H1 (cell line): Measurements from ENCODE around the gene ZFAND2B. TPM values are rescaled to one million over a fixed set of nuclear protein-coding genes. Genes with fewer than 3 reads are reported as not detected.

Source experiments
- CTCF ChIA-PET: fragments of 300-600 bp; sonication (Branson Sonifier 250); formaldehyde crosslinking; loops from one replicate; lab custom pipeline; 2021; ENCODE audit not compliant: partially characterized antibody; lab: Charles Lee
- POLR2A ChIA-PET: fragments of 300-600 bp; sonication (Branson Sonifier 250); formaldehyde crosslinking; loops from one replicate; lab custom pipeline; 2021; ENCODE audit warnings: inconsistent platforms; ENCODE audit not compliant: partially characterized antibody; lab: Charles Lee
- DNase-seq, 2 experiments: peaks; one replicate each; pipeline versions ENCODE4 v3.0.0 to v3.0.0-alpha.2; 2010 to 2022; ENCODE audit warnings: low spot score in 2 of 2, low read depth in 1 of 2, mixed read lengths in 1 of 2
- FAIRE-seq: peaks from 2 replicates; lab custom pipeline; 2011; peaks lifted over from hg19 to GRCh38; lab: Jason Lieb, UNC
- H2AFZ ChIP-seq: 2 replicates; pipeline ENCODE4 v1.8.1; 2012; ENCODE audit warnings: low read length, inconsistent platforms
- H2AK5ac ChIP-seq: 2 replicates; pipeline ENCODE4 v1.6.1; 2013; ENCODE audit warnings: low read depth, low read length
- H2BK120ac ChIP-seq: replicated peaks from 2 replicates; pipeline ENCODE3; 2013; ENCODE audit warnings: low read depth, low read length, inconsistent platforms
- H2BK12ac ChIP-seq: 2 replicates; pipeline ENCODE4 v1.6.1; 2013; ENCODE audit warnings: low read depth, low read length
- H2BK15ac ChIP-seq: 2 replicates; pipeline ENCODE4 v1.6.1; 2013; ENCODE audit warnings: low read length
- H2BK20ac ChIP-seq: 2 replicates; pipeline ENCODE4 v1.6.1; 2013; ENCODE audit warnings: low read length
- H2BK5ac ChIP-seq: 2 replicates; pipeline ENCODE4 v1.6.1; 2013; ENCODE audit warnings: low read depth, low read length
- H3K14ac ChIP-seq: 2 replicates; pipeline ENCODE4 v1.6.1; 2013; ENCODE audit warnings: inconsistent platforms; ENCODE audit not compliant: insufficient read length
- H3K18ac ChIP-seq: 2 replicates; pipeline ENCODE4 v1.6.1; 2013; ENCODE audit warnings: low read length; ENCODE audit errors: extremely low read depth
- H3K23ac ChIP-seq: 2 replicates; pipeline ENCODE4 v1.6.1; 2013; ENCODE audit warnings: inconsistent platforms; ENCODE audit not compliant: insufficient read length
- H3K23me2 ChIP-seq: 2 replicates; pipeline ENCODE4 v1.6.1; 2013; ENCODE audit warnings: low read depth, low read length
- H3K27ac ChIP-seq: 2 replicates; pipeline ENCODE4 v1.6.1; 2011; ENCODE audit warnings: low read depth, low read length, inconsistent platforms
- H3K27me3 ChIP-seq, 4 experiments: replicated peaks in 1 of 4; 1 replicate in 1 of 4; 2 replicates in 3 of 4; pipeline versions ENCODE4 v1.6.1 to v1.8.1; 2011 to 2013; ENCODE audit warnings: low read length in 3 of 4, mild to moderate bottlenecking in 3 of 4, inconsistent platforms in 2 of 4, mixed read lengths in 2 of 4, moderate library complexity in 1 of 4; ENCODE audit not compliant: control insufficient read depth in 3 of 4, insufficient read depth in 3 of 4; ENCODE audit errors: extremely low read depth in 1 of 4
- H3K36me3 ChIP-seq, 4 experiments: 2 replicates each; pipeline versions ENCODE4 v1.6.1 to v1.8.1; 2011 to 2013; ENCODE audit warnings: mild to moderate bottlenecking in 4 of 4, low read length in 3 of 4, moderate library complexity in 2 of 4, control low read depth in 1 of 4, inconsistent platforms in 1 of 4; ENCODE audit not compliant: insufficient read depth in 4 of 4, control insufficient read depth in 2 of 4
- H3K4ac ChIP-seq: replicated peaks from 2 replicates; pipeline ENCODE3; 2013; ENCODE audit warnings: low read length, low read depth, mixed read lengths, inconsistent platforms; ENCODE audit not compliant: insufficient read length
- H3K4me1 ChIP-seq, 4 experiments: replicated peaks in 1 of 4; 1 replicate in 1 of 4; 2 replicates in 3 of 4; pipeline versions ENCODE4 v1.6.1 to v1.8.1; 2011 to 2013; ENCODE audit warnings: low read length in 3 of 4, inconsistent platforms in 2 of 4, mixed read lengths in 1 of 4; ENCODE audit not compliant: insufficient read depth in 4 of 4, control insufficient read depth in 3 of 4
- H3K4me2 ChIP-seq, 2 experiments: 2 replicates each; pipeline versions ENCODE4 v1.6.1 to v1.8.1; 2011 to 2013; ENCODE audit warnings: low read depth in 2 of 2, low read length in 2 of 2, control low read depth in 1 of 2, inconsistent platforms in 1 of 2, mild to moderate bottlenecking in 1 of 2; ENCODE audit not compliant: insufficient read depth in 1 of 2
- H3K4me3 ChIP-seq, 4 experiments: fragments of 200-600, 300-600 bp in 1 of 4; sonication (generic), shearing (Covaris generic), sonication (Bioruptor Twin) in 1 of 4; 2 replicates each; pipeline versions ENCODE4 v1.5.1 to v1.8.1; 2011 to 2016; ENCODE audit warnings: low read length in 4 of 4, low read depth in 3 of 4, control low read depth in 2 of 4, inconsistent platforms in 2 of 4, mild to moderate bottlenecking in 2 of 4, mixed read lengths in 1 of 4, moderate library complexity in 1 of 4; ENCODE audit not compliant: insufficient read depth in 2 of 4; ENCODE audit errors: extremely low read depth in 1 of 4
- H3K56ac ChIP-seq: replicated peaks from 2 replicates; pipeline ENCODE3; 2013; ENCODE audit warnings: low read depth, mild to moderate bottlenecking, mixed read lengths, low read length, inconsistent platforms; ENCODE audit not compliant: insufficient read length
- H3K79me1 ChIP-seq: 2 replicates; pipeline ENCODE4 v1.6.1; 2013; ENCODE audit warnings: low read depth, low read length, control low read depth
- H3K79me2 ChIP-seq, 2 experiments: 2 replicates each; pipeline versions ENCODE4 v1.6.1 to v1.8.1; 2012 to 2013; ENCODE audit warnings: low read length in 2 of 2, mild to moderate bottlenecking in 2 of 2, inconsistent platforms in 1 of 2; ENCODE audit not compliant: insufficient read depth in 2 of 2, control insufficient read depth in 1 of 2
- H3K9ac ChIP-seq, 4 experiments: replicated peaks in 1 of 4; 1 replicate in 1 of 4; 2 replicates in 3 of 4; pipeline versions ENCODE4 v1.6.1 to v1.8.1; 2011 to 2013; ENCODE audit warnings: low read depth in 3 of 4, low read length in 3 of 4, control low read depth in 2 of 4, mild to moderate bottlenecking in 2 of 4, moderate library complexity in 2 of 4, inconsistent platforms in 1 of 4; ENCODE audit errors: extremely low read depth in 1 of 4
- H3K9me3 ChIP-seq, 2 experiments: 2 replicates each; pipeline versions ENCODE4 v1.6.1 to v1.8.1; 2012 to 2013; ENCODE audit warnings: mild to moderate bottlenecking in 2 of 2, moderate library complexity in 2 of 2, control low read depth in 1 of 2, inconsistent platforms in 1 of 2, low read depth in 1 of 2, low read length in 1 of 2, mixed read lengths in 1 of 2; ENCODE audit not compliant: insufficient read depth in 2 of 2
- H4K20me1 ChIP-seq, 2 experiments: replicated peaks in 1 of 2; 2 replicates each; pipeline versions ENCODE3 to v1.8.1; 2011 to 2013; ENCODE audit warnings: inconsistent platforms in 2 of 2, low read length in 2 of 2, mild to moderate bottlenecking in 1 of 2; ENCODE audit not compliant: insufficient read depth in 2 of 2, control insufficient read depth in 1 of 2
- H4K5ac ChIP-seq: 2 replicates; pipeline ENCODE4 v1.6.1; 2013; ENCODE audit warnings: low read length, low read depth, mixed read lengths, inconsistent platforms; ENCODE audit not compliant: insufficient read length
- H4K8ac ChIP-seq: 2 replicates; pipeline ENCODE4 v1.8.0; 2013; ENCODE audit warnings: mild to moderate bottlenecking, moderate library complexity, low read length, inconsistent platforms; ENCODE audit not compliant: insufficient read depth; ENCODE audit errors: extremely low read depth
- H4K91ac ChIP-seq: replicated peaks from 2 replicates; pipeline ENCODE3; 2013; ENCODE audit warnings: low read length, mixed read lengths, inconsistent platforms; ENCODE audit not compliant: insufficient read length
- BCL11A ChIP-seq, 2 experiments: IDR thresholded peaks; one replicate each; pipeline ENCODE4 v1.6.1; 2011; ENCODE audit warnings: low read depth in 2 of 2, low read length in 2 of 2, mild to moderate bottlenecking in 2 of 2
- JUND ChIP-seq: IDR thresholded peaks from 2 replicates; pipeline ENCODE4 v1.6.1; 2011; ENCODE audit warnings: mild to moderate bottlenecking, improper control_type of control experiment, low read length
- KDM4A ChIP-seq: IDR thresholded peaks from one replicate; pipeline ENCODE4 v1.7.1; 2012; ENCODE audit warnings: low read depth, mild to moderate bottlenecking, moderate library complexity, low read length, inconsistent platforms; ENCODE audit not compliant: severe bottlenecking
- RNF2 ChIP-seq: fragments of 200-900, 300-1000 bp; sonication (generic); IDR thresholded peaks from 2 replicates; pipeline ENCODE4 v1.7.1; 2016; ENCODE audit warnings: borderline replicate concordance, low read depth, mild to moderate bottlenecking, antibody characterized with exemption, low read length; ENCODE audit not compliant: poor library complexity, severe bottlenecking; ENCODE audit errors: missing control alignments
- SP1 ChIP-seq: IDR thresholded peaks from 2 replicates; pipeline ENCODE4 v1.6.1; 2011; ENCODE audit warnings: low read depth, low read length
- SP4 ChIP-seq: IDR thresholded peaks from 2 replicates; pipeline ENCODE4 v1.6.1; 2012; ENCODE audit warnings: low read length, inconsistent platforms
- ZNF274 ChIP-seq: IDR thresholded peaks from 2 replicates; pipeline ENCODE4 v1.7.0; 2012; ENCODE audit warnings: low read length, borderline replicate concordance; ENCODE audit errors: extremely low read depth
- WGBS, 2 experiments: shearing (Covaris generic) in 1 of 2; methylation state at CpG; one replicate each; pipeline versions ENCODE4 v1.1.6 to v1.1.7; 2013 to 2015; ENCODE audit warnings: low lambda C conversion rate in 2 of 2, mixed read lengths in 2 of 2, inconsistent platforms in 1 of 2, low coverage in 1 of 2, missing lambda C conversion rate in 1 of 2; ENCODE audit not compliant: insufficient replicate concordance in 2 of 2, insufficient coverage in 1 of 2, insufficient read length in 1 of 2; ENCODE audit errors: extremely low coverage in 1 of 2, missing lambda C conversion rate in 1 of 2; 5-methylcytosine and 5-hydroxymethylcytosine counted together
- polyA plus RNA-seq, 7 experiments: library from polyadenylated mRNA; depleted of rRNA in 3 of 7; stranded (reverse) in 5 of 7; unstranded in 2 of 7; fragments of >200 nt in 5 of 7; fragments of 200-250 nt in 2 of 7; gene quantifications; 1 replicate in 5 of 7; 2 replicates in 1 of 7; 4 replicates in 1 of 7; pipeline versions ENCODE4 v1.2.1 to v1.2.3, GENCODE V29; 2011 to 2013; ENCODE audit warnings: missing spikeins in 2 of 7, mixed read lengths in 2 of 7
- total RNA-seq: library from RNA; stranded (reverse); fragmentation: NEBNext Ultra II Directional; extraction: Animal tissue kit (Norgen Biotek cat#: 25700); gene quantifications from 2 replicates; pipeline ENCODE4 v1.2.1, GENCODE V29; 2021

The ZFAND2B gene
- total and polyA plus RNA-seq, 2 of the 8 experiments (the other 6 are each of a cell fraction or from before 2014, with no cell fraction given) = 16.0 to 17.9 TPM

DNA sequence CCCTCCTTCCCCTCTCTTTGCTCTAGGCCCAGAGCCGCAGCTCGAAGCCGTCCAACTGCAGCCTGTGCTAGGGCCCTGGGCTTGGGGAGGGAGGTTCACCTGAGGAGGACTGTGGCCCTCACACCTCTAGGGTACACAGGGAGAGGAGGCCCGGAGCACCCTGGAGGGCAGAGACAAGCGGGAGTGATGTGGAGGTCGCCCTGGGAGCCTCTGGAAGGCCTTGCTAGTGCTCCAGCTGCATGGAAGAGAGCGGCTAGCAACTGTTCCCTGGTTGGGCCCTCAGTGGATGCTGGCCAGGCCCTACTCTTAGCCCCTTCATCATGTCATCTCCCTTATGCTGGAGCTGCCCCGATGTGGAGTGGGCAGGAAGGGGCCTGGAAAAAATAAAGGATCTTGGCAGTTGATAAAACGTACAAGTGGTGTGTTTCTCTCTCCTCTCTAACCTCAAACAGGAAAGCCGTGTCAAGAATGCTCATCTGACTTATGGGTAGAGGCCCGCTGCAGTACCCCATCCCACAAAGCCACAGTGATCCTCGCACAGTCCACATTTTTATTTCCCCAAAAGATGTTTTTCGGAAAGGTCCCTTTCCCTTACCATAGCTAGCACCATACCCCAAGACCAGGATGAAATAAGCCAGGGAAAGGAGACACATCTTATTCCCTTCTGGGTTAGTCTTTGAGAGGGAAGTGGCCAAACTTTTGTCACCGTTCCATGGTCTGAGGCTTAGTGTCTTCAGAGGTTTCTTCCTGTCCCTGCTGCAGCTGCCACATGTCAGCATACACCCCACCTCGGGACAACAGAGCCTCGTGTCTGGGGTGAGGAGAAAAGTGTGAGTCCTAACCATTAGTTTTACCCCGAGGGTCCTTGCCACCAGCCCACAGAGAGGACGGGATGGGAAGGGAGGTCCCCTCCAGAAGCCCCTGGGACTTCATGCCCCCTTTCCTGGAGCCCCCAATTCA is 2.9 kb downstream of the ZFAND2B start:
- peaks cover 8 to 45% (median 21%) of the 10 kb centered on the region in 4 experiments for H3K36me3 ChIP-seq
- no peak overlapping the region for H2BK120ac ChIP-seq
- no peak overlapping the region for H3K23ac ChIP-seq
- no peak overlapping the region for H3K18ac ChIP-seq
- H2BK5ac ChIP-seq = no peak overlapping the region
- no peaks in the 10 kb centered on the region for H3K9me3 ChIP-seq
- WGBS, 2 experiments = 89% methylated on average over 18 of the region's 18 CpGs; no CpG with 5 or more reads in 1 of the 2 experiments
- H2BK20ac ChIP-seq = no peak overlapping the region
- no peak for FAIRE-seq
- H4K91ac ChIP-seq = no peak overlapping the region
- H2AFZ ChIP-seq = no peak overlapping the region
- H3K14ac ChIP-seq = no peak overlapping the region
- no peak overlapping the region for H2AK5ac ChIP-seq
- H3K56ac ChIP-seq = no peak overlapping the region
- DNase-seq = no peak
- no peak overlapping the region for H4K5ac ChIP-seq
- H2BK12ac ChIP-seq = no peak overlapping the region
- no peak overlapping the region for H3K4ac ChIP-seq
- H3K4me3 ChIP-seq = no peak overlapping the region
- peaks cover 0 to 6% (median 3%) of the 10 kb centered on the region in 4 experiments; a peak in 5 of 7 replicates for H3K4me1 ChIP-seq
- POLR2A ChIA-PET = interaction anchor here (0.9 to 6.1 kb wide), 4 partner anchors 9 to 21 kb away, joined by 3 to 101 read pairs (median 4); partner anchors contain the start of genes ABCB6 and ANKZF1
- no peaks in the 10 kb centered on the region for H3K79me2 ChIP-seq
- no peak overlapping the region for H2BK15ac ChIP-seq
- H4K20me1 ChIP-seq = peaks cover 0 to 4% of the 10 kb centered on the region in 2 experiments
- H3K79me1 ChIP-seq = no peaks in the 10 kb centered on the region
- H3K27ac ChIP-seq = no peak overlapping the region
- TF ChIP-seq JUND (no peak), KDM4A (no peak), SP1 (no peak), ZNF274 (no peak), RNF2 (no peak), BCL11A (IDR thresholded peaks at IDR 0.05; ENCODE audit: low read depth in 2 of 2, low read length in 2 of 2) (no peak), SP4 (no peak)
- no peak overlapping the region for H3K9ac ChIP-seq
- no peaks in the 10 kb centered on the region for H3K27me3 ChIP-seq
- H3K23me2 ChIP-seq = peaks cover 10% of the 10 kb centered on the region
- no peak overlapping the region for H3K4me2 ChIP-seq
- H4K8ac ChIP-seq = no peak overlapping the region
- CTCF ChIA-PET = interaction anchor here (1.5 kb wide), 1 partner anchor 10 kb away, joined by 3 read pairs; no protein-coding TSS in a partner anchor
